Neural progenitor cell (in vitro differentiated cells): ENCODE measurements around the gene SH2D3C. TPM values are rescaled to one million over a fixed set of nuclear protein-coding genes. Genes with fewer than 3 reads are reported as not detected.

ENCODE experiments used
- DNase-seq: peaks from one replicate; pipeline ENCODE4 v3.0.0-alpha.2; 2016; ENCODE audit warnings: low spot score
- H2AFZ ChIP-seq: fragments of 200-600 bp; sonication (generic); replicated peaks from 2 replicates; pipeline ENCODE4 v1.6.1; 2016; ENCODE audit warnings: antibody characterized with exemption
- H3F3A ChIP-seq: fragments of 200-600 bp; sonication (generic); 2 replicates; pipeline ENCODE4 v1.6.1; 2016; ENCODE audit warnings: antibody characterized with exemption, low read depth
- H3K27ac ChIP-seq: fragments of 200-600 bp; sonication (generic); 2 replicates; pipeline ENCODE4 v1.5.1; 2016; ENCODE audit warnings: mild to moderate bottlenecking
- H3K27me3 ChIP-seq: fragments of 200-600 bp; sonication (generic); 2 replicates; pipeline ENCODE4 v1.6.1; 2016; ENCODE audit warnings: mild to moderate bottlenecking, moderate library complexity
- H3K36me3 ChIP-seq: fragments of 200-600 bp; sonication (generic); 2 replicates; pipeline ENCODE4 v1.5.1; 2016
- H3K4me1 ChIP-seq: fragments of 200-600 bp; sonication (generic); 2 replicates; pipeline ENCODE4 v1.6.1; 2016; ENCODE audit warnings: mixed run types
- H3K4me2 ChIP-seq: fragments of 200-600 bp; sonication (generic); 2 replicates; pipeline ENCODE4 v1.6.1; 2016
- H3K4me3 ChIP-seq: fragments of 200-600 bp; sonication (generic); 2 replicates; pipeline ENCODE4 v1.5.1; 2016
- H3K79me2 ChIP-seq: fragments of 200-600 bp; sonication (generic); 2 replicates; pipeline ENCODE4 v1.6.1; 2016; ENCODE audit warnings: low read depth
- H3K9ac ChIP-seq: fragments of 200-600 bp; sonication (generic); 2 replicates; pipeline ENCODE4 v1.6.1; 2016
- H3K9me3 ChIP-seq: fragments of 200-600 bp; sonication (generic); 2 replicates; pipeline ENCODE4 v1.5.1; 2016; ENCODE audit warnings: low read depth
- H4K20me1 ChIP-seq: fragments of 200-600 bp; sonication (generic); 2 replicates; pipeline ENCODE4 v1.6.1; 2016; ENCODE audit warnings: low read depth
- H3K27ac Mint-ChIP-seq: 3 replicates; pipeline ENCODE4 v1.8.0; 2021; ENCODE audit warnings: mixed read lengths
- H3K27me3 Mint-ChIP-seq: 2 replicates; pipeline ENCODE4 v1.8.0; 2022; ENCODE audit warnings: low read depth, mild to moderate bottlenecking, inconsistent platforms, moderate library complexity, mixed read lengths; ENCODE audit not compliant: insufficient read depth
- H3K36me3 Mint-ChIP-seq: 3 replicates; pipeline ENCODE4 v1.8.0; 2021; ENCODE audit warnings: mixed read lengths
- H3K4me1 Mint-ChIP-seq: 3 replicates; pipeline ENCODE4 v1.8.0; 2021; ENCODE audit warnings: mixed read lengths
- H3K4me3 Mint-ChIP-seq: 3 replicates; pipeline ENCODE4 v1.8.0; 2021; ENCODE audit warnings: mild to moderate bottlenecking, moderate library complexity, mixed read lengths
- H3K9me3 Mint-ChIP-seq: 3 replicates; pipeline ENCODE4 v1.8.0; 2020; ENCODE audit warnings: mixed read lengths
- EZH2 ChIP-seq: fragments of 200-600 bp; sonication (generic); IDR thresholded peaks from 2 replicates; pipeline ENCODE4 v1.6.1; 2017; ENCODE audit warnings: antibody characterized with exemption, mild to moderate bottlenecking, moderate library complexity
- EZH2phosphoT487 ChIP-seq: fragments of 200-600 bp; sonication (generic); IDR thresholded peaks from 2 replicates; pipeline ENCODE4 v1.6.1; 2017; ENCODE audit warnings: antibody characterized with exemption
- total RNA-seq: library from RNA; depleted of rRNA; stranded (reverse); fragments of >200 nt; gene quantifications from 2 replicates; pipeline ENCODE4 v1.2.3, GENCODE V29; 2015; ENCODE audit warnings: low replicate concordance
- TF ChIP-seq, protein P1 (sequence below): fragments of 200-600 bp; sonication (generic); IDR thresholded peaks from 2 replicates; pipeline ENCODE4 v1.5.1; 2017; ENCODE audit warnings: antibody characterized with exemption, mild to moderate bottlenecking

SH2D3C gene
- total RNA-seq, 1 donor from 2014 or later: 1.9 TPM

DNA sequence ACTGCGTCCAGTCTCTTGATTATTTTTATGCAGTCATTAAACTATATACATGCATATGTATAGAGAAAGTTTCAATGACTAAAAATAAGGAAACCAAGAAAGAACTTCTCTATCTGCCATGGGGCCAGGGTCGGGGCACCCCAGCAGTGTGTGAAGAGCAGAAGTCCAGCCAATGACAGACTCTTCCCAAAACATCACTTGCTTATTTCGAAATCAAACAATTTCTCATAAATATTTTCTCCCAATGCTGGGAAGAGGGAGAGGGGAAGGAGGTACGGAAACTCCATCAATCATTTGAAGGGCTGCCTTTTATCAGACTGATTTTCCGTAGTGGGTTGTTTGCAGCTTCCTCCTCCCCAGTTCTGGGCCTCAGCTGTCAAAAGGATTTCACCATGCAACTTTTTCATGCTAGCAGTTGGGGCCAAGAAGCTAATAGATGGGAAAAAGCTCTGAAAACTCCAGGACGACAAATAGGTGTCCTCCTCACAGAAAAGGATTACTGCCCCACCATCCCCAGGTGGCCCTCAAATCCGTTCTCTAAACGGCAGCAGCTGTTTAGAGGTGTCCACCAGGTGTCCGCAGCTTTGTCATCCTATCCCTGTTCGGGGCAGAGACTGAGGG is 23.6 kb upstream of the SH2D3C start:
- H2AFZ ChIP-seq: peak overlapping the region; percentile 97
- H3K9ac ChIP-seq: no peak overlapping the region
- H3K27ac ChIP-seq: no peak overlapping the region
- peaks cover 26% of the 10 kb centered on the region for H3K79me2 ChIP-seq
- peaks cover 12% of the 10 kb centered on the region for H3K4me1 Mint-ChIP-seq
- peaks cover 16% of the 10 kb centered on the region for H3F3A ChIP-seq
- peak overlapping the region; percentile 95 for H3K4me3 Mint-ChIP-seq
- H3K4me3 ChIP-seq: peak overlapping the region; percentile 97
- H3K36me3 ChIP-seq: no peaks in the 10 kb centered on the region
- peak overlapping the region; percentile 82 for H3K4me2 ChIP-seq
- H3K4me1 ChIP-seq: peaks cover 5% of the 10 kb centered on the region
- H3K27me3 Mint-ChIP-seq: peaks cover 2% of the 10 kb centered on the region
- peaks cover 21% of the 10 kb centered on the region for H4K20me1 ChIP-seq
- no peaks in the 10 kb centered on the region for H3K9me3 ChIP-seq
- DNase-seq: no peak
- TF ChIP-seq, protein P1, sequence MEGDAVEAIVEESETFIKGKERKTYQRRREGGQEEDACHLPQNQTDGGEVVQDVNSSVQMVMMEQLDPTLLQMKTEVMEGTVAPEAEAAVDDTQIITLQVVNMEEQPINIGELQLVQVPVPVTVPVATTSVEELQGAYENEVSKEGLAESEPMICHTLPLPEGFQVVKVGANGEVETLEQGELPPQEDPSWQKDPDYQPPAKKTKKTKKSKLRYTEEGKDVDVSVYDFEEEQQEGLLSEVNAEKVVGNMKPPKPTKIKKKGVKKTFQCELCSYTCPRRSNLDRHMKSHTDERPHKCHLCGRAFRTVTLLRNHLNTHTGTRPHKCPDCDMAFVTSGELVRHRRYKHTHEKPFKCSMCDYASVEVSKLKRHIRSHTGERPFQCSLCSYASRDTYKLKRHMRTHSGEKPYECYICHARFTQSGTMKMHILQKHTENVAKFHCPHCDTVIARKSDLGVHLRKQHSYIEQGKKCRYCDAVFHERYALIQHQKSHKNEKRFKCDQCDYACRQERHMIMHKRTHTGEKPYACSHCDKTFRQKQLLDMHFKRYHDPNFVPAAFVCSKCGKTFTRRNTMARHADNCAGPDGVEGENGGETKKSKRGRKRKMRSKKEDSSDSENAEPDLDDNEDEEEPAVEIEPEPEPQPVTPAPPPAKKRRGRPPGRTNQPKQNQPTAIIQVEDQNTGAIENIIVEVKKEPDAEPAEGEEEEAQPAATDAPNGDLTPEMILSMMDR: peak; percentile 42
- no peak for TF ChIP-seq EZH2
- no peak for TF ChIP-seq EZH2phosphoT487
- H3K27me3 ChIP-seq: no peaks in the 10 kb centered on the region
- no peak overlapping the region for H3K27ac Mint-ChIP-seq
- H3K36me3 Mint-ChIP-seq: peaks cover 2% of the 10 kb centered on the region
- H3K9me3 Mint-ChIP-seq: no peaks in the 10 kb centered on the region

DNA sequence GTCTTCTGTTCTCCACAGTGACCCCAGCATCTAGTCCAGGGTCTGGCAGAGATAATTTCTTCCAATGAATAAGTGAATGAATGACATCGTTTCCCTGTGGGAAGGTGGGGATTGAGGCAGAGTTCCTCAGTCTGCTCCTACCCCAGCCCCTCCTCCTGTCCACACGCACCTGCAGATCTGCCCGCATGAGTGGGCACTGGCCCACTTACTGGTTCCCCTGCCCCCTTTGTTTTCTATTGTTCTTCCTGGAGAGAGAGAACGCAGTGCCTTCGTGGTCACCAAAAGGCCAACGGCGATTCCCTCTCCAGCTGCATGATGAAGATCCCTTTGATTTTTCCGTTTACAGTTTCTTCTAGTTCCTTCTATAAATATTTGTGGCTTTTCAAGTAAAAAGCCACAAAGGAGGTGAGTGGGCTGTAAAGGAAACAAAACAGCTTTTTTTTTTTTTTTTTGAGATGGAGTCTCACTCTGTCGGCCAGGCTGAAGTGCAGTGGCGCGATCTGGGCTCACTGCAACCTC is 18.4 kb upstream of the SH2D3C start:
- Mint-ChIP-seq H3K27ac (no peak overlapping the region), H3K9me3 (no peaks in the 10 kb centered on the region), H3K4me1 (peaks cover 6% of the 10 kb centered on the region), H3K27me3 (peaks cover 2% of the 10 kb centered on the region), H3K36me3 (peaks cover 3% of the 10 kb centered on the region), H3K4me3 (no peak overlapping the region)
- Histone ChIP-seq H3F3A (peaks cover 34% of the 10 kb centered on the region), H3K9ac (no peak overlapping the region), H3K4me2 (no peak overlapping the region), H3K27me3 (no peaks in the 10 kb centered on the region), H3K36me3 (no peaks in the 10 kb centered on the region), H4K20me1 (peaks cover 6% of the 10 kb centered on the region), H3K79me2 (no peaks in the 10 kb centered on the region), H3K4me1 (peaks cover 6% of the 10 kb centered on the region), H3K27ac (no peak overlapping the region), H3K4me3 (no peak overlapping the region), H2AFZ (no peak overlapping the region), H3K9me3 (no peaks in the 10 kb centered on the region)
- peak; percentile 31 for DNase-seq
- TF ChIP-seq, protein P1: no peak
- TF ChIP-seq EZH2phosphoT487 (no peak), EZH2 (no peak)

DNA sequence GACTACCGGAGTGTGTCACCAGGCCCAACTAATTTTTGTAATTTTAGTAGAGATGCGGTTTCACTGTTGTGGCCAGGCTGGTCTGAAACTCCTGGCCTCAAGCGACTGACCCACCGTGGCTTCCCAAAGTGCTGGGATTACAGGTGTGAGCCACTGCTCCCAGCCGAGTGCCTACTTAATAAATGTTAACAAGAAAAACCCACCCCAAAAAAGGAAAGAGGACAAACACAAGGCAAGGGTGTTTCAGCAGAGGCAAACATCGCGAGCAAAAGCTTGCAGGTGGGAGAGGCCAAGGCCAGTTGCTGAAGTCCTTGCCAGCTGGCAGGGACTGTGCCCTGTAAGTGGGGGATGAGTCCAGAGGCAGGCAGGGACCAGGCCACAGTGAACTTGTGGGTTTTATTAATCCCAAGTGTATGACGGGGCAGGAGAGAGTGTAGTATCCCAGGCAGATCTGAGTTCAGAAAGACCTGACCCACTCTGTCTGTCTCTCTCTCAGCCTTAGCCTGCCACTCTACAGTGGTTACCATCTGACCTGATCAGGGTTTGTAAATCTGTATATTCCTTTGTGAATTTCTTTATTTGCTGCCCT is 17.9 kb upstream of the SH2D3C start:
- Mint-ChIP-seq H3K27me3 (peaks cover 2% of the 10 kb centered on the region), H3K4me3 (peak overlapping the region; percentile 60), H3K9me3 (no peaks in the 10 kb centered on the region), H3K27ac (no peak overlapping the region), H3K36me3 (peaks cover 3% of the 10 kb centered on the region), H3K4me1 (peaks cover 4% of the 10 kb centered on the region)
- no peak overlapping the region for H3K27ac ChIP-seq
- H3F3A ChIP-seq: peaks cover 30% of the 10 kb centered on the region
- no peaks in the 10 kb centered on the region for H3K79me2 ChIP-seq
- no peaks in the 10 kb centered on the region for H3K36me3 ChIP-seq
- no peaks in the 10 kb centered on the region for H3K9me3 ChIP-seq
- H3K4me1 ChIP-seq: peaks cover 3% of the 10 kb centered on the region
- DNase-seq: no peak
- no peak for TF ChIP-seq EZH2
- TF ChIP-seq EZH2phosphoT487: no peak
- TF ChIP-seq, protein P1: no peak
- no peak overlapping the region for H2AFZ ChIP-seq
- H3K27me3 ChIP-seq: no peaks in the 10 kb centered on the region
- H4K20me1 ChIP-seq: peaks cover 6% of the 10 kb centered on the region
- H3K4me3 ChIP-seq: no peak overlapping the region
- no peak overlapping the region for H3K9ac ChIP-seq
- H3K4me2 ChIP-seq: no peak overlapping the region
